Fibroblast of pulmonary artery (primary cell): ENCODE results near the gene RPL13A.

ENCODE experiments used
- DNase-seq: peaks from one replicate; pipeline ENCODE4 v3.0.0-alpha.2; 2010; ENCODE audit warnings: low read depth
- H3K4me3 ChIP-seq: replicated peaks from 2 replicates; pipeline ENCODE4 v1.5.1; 2011; ENCODE audit warnings: low read depth, mild to moderate bottlenecking, control low read depth, low read length, moderate library complexity
- TF ChIP-seq, protein P1 (sequence below): IDR thresholded peaks from 2 replicates; pipeline ENCODE4 v1.5.1; 2011; ENCODE audit warnings: mild to moderate bottlenecking, control low read depth, low read length, inconsistent platforms; ENCODE audit errors: missing control alignments

The RPL13A gene

GRCh38 chr19:49513746-49514118, 26.3 kb downstream of the RPL13A start:
- TF ChIP-seq, protein P1, sequence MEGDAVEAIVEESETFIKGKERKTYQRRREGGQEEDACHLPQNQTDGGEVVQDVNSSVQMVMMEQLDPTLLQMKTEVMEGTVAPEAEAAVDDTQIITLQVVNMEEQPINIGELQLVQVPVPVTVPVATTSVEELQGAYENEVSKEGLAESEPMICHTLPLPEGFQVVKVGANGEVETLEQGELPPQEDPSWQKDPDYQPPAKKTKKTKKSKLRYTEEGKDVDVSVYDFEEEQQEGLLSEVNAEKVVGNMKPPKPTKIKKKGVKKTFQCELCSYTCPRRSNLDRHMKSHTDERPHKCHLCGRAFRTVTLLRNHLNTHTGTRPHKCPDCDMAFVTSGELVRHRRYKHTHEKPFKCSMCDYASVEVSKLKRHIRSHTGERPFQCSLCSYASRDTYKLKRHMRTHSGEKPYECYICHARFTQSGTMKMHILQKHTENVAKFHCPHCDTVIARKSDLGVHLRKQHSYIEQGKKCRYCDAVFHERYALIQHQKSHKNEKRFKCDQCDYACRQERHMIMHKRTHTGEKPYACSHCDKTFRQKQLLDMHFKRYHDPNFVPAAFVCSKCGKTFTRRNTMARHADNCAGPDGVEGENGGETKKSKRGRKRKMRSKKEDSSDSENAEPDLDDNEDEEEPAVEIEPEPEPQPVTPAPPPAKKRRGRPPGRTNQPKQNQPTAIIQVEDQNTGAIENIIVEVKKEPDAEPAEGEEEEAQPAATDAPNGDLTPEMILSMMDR = no peak
- no peak for DNase-seq
- peak overlapping the region; percentile 66 for H3K4me3 ChIP-seq

GRCh38 chr19:49514151-49514550, 26.7 kb downstream of the RPL13A start:
- H3K4me3 ChIP-seq = peak overlapping the region; percentile 66
- DNase-seq = no peak

DNA sequence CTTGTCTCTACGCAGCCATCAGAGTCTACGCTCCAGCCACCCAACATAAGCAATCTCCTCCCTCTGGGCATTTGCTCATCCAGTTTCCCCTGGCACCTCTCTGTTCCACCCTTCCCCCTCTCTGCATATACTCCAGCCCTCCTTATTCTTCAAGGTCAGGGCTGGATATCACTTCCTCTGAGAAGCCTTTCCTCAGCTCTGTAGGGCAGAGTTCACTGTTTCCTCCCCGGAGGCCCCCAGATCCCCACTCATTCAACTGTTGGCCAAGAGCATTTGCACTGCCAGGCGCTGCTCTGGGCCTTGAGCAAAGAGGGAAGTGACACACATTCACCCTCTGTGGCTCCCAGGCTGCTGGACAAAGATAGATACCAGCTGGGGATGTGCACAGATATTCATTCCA, 28.4 kb downstream of the RPL13A start:
- DNase-seq = peak; percentile 72
- no peak overlapping the region for H3K4me3 ChIP-seq
- TF ChIP-seq, protein P1 = no peak

More at GRCh38 chr19:49514151-49514550, 26.7 kb downstream of the RPL13A start:
- TF ChIP-seq, protein P1 = no peak

DNA sequence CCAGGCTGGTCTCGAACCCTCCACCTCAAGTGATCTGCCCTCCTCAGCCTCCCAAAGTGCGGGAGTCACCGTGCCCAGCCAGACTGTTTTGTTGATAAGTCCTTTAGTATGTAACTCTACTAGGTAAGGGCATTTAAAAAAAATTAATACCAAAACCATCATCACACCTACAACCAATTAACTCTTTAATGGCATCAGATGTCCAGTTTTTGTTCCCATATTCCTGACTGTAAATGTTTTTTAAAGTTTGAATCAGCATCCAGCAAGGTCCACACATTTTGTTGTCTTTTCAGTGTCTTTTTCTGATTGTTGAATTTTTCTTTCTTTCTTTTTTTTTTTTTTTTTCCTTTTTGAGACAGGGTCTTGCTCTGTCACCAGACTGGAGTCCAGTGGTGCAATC, 30.6 kb downstream of the RPL13A start:
- no peak for DNase-seq
- TF ChIP-seq, protein P1 = no peak
- no peak overlapping the region for H3K4me3 ChIP-seq

GRCh38 chr19:49520705-49521319, 33.4 kb downstream of the RPL13A start:
- H3K4me3 ChIP-seq = no peak overlapping the region
- TF ChIP-seq, protein P1 = no peak
- DNase-seq = no peak

- H3K4me3 ChIP-seq = no peak overlapping the region
- DNase-seq = no peak
- TF ChIP-seq, protein P1 = no peak
Measured at GRCh38 chr19:49524812-49525455, 37.5 kb downstream of the RPL13A start.

DNA sequence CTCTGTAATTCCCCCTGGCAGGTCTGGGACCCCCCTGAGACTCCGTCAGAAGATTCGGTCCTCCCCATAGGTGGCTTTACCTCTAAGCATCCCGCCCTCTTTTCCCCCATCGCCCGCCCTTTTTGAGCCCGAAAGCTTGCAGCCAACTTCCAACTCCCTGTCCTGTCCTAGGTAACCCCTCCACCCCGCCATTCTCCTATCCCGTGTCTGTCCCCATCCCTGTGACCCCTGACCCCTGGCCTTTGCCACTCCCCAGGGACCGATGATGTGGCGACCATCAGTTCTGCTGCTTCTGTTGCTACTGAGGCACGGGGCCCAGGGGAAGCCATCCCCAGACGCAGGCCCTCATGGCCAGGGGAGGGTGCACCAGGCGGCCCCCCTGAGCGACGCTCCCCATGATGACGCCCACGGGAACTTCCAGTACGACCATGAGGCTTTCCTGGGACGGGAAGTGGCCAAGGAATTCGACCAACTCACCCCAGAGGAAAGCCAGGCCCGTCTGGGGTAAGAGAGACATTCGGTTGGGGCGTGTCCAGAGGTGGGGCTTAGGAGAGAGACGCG, 40.9 kb downstream of the RPL13A start:
- TF ChIP-seq, protein P1 = no peak
- peak; percentile 57 for DNase-seq
- peak overlapping the region; percentile 65 for H3K4me3 ChIP-seq
